Hepatocyte (in vitro differentiated cells): ENCODE measurements around the gene TNFRSF1A.

ENCODE experiments used
- CTCF ChIP-seq: fragments of 200-600 bp; sonication (generic); IDR thresholded peaks from 2 replicates; pipeline ENCODE4 v1.5.1; 2016; ENCODE audit warnings: antibody characterized with exemption, mild to moderate bottlenecking; ENCODE audit not compliant: poor library complexity
- EZH2phosphoT487 ChIP-seq: fragments of 200-600 bp; sonication (generic); IDR thresholded peaks from one replicate; pipeline ENCODE4 v1.6.1; 2018; ENCODE audit warnings: antibody characterized with exemption, mild to moderate bottlenecking, low read depth, moderate library complexity; ENCODE audit not compliant: unreplicated experiment, severe bottlenecking

- TF ChIP-seq CTCF = no peak
- TF ChIP-seq EZH2phosphoT487 = no peak
Measured at GRCh38 chr12:6363330-6364043, 21.6 kb upstream of the TNFRSF1A start.
